HCT116 (cell line): Measurements from ENCODE around the gene SPACDR. TPM values are rescaled to one million over a fixed set of nuclear protein-coding genes. Genes with fewer than 3 reads are reported as not detected.

Experiments used
- ATAC-seq: fragments of 200-7000 bp; cut with Tn5 transposase; 2 replicates; pipeline ENCODE4 v1.9.1; 2020; ENCODE audit warnings: mild to moderate bottlenecking, moderate library complexity
- BruUV-seq: library from RNA; stranded (reverse); fragments of 400-500 nt; replicated peaks from 2 replicates; lab custom pipeline; 2021; lab: Mats Ljungman, UMichigan
- CTCF ChIA-PET: fragments of 300-600 bp; sonication (Branson Sonifier 250); formaldehyde crosslinking; loops from one replicate; lab custom pipeline; 2021; ENCODE audit warnings: antibody characterized with exemption; lab: Charles Lee
- POLR2A ChIA-PET: fragments of 300-600, 350-600 bp; sonication (Branson Sonifier 250); formaldehyde crosslinking; loops from one replicate; lab custom pipeline; 2021; ENCODE audit warnings: antibody characterized with exemption; lab: Charles Lee
- RAD21 ChIA-PET, 2 experiments: fragments of 300-600 bp; sonication (Branson Sonifier 250); formaldehyde crosslinking; loops; one replicate each; lab custom pipeline; 2023; ENCODE audit warnings: low total read pairs in 2 of 2; ENCODE audit not compliant: uncharacterized antibody in 2 of 2, unreplicated experiment in 2 of 2, low non-redundant PET in 1 of 2; lab: Charles Lee
- DNase-seq: peaks from one replicate; pipeline ENCODE4 v3.0.0-alpha.2; 2010; ENCODE audit warnings: low read depth, low spot score
- H2AFZ ChIP-seq: fragments of 200-600 bp; shearing (Covaris generic), sonication (generic); 2 replicates; pipeline ENCODE4 v1.6.1; 2017; ENCODE audit warnings: low read depth, mixed run types, mixed read lengths, antibody characterized with exemption, low read length; ENCODE audit not compliant: poor library complexity, severe bottlenecking
- H3K27ac ChIP-seq: 2 replicates; pipeline ENCODE4 v1.5.1; 2012; ENCODE audit warnings: low read depth, low read length
- H3K27me3 ChIP-seq: fragments of 200-600 bp; sonication (generic); 2 replicates; pipeline ENCODE4 v1.6.1; 2016; ENCODE audit warnings: mixed run types, low read length, mixed read lengths; ENCODE audit not compliant: insufficient read depth
- H3K36me3 ChIP-seq, 2 experiments: fragments of 200-500 bp in 1 of 2; fragments of 200-600 bp in 1 of 2; sonication (Bioruptor generic) in 1 of 2; sonication (generic) in 1 of 2; 2 replicates each; pipeline versions ENCODE4 v1.5.1 to v1.6.1; 2014 to 2016; ENCODE audit warnings: low read length in 2 of 2, inconsistent platforms in 1 of 2, mixed read lengths in 1 of 2, mixed run types in 1 of 2; ENCODE audit not compliant: insufficient read depth in 2 of 2, control insufficient read depth in 1 of 2
- H3K4me1 ChIP-seq, 2 experiments: fragments of 200-600 bp in 1 of 2; sonication (generic) in 1 of 2; 2 replicates each; pipeline versions ENCODE4 v1.5.1 to v1.6.1; 2012 to 2017; ENCODE audit warnings: low read length in 2 of 2, inconsistent platforms in 1 of 2, mild to moderate bottlenecking in 1 of 2, mixed read lengths in 1 of 2, mixed run types in 1 of 2, moderate library complexity in 1 of 2; ENCODE audit not compliant: insufficient read depth in 2 of 2, control insufficient read depth in 1 of 2
- H3K4me2 ChIP-seq: fragments of 200-600 bp; sonication (generic); 2 replicates; pipeline ENCODE4 v1.6.1; 2017; ENCODE audit warnings: mixed run types, low read length, mixed read lengths
- H3K4me3 ChIP-seq, 2 experiments: fragments of 200-600 bp in 1 of 2; sonication (generic) in 1 of 2; replicated peaks in 1 of 2; 2 replicates each; pipeline ENCODE4 v1.5.1; 2011 to 2016; ENCODE audit warnings: low read length in 2 of 2, control low read depth in 1 of 2, low read depth in 1 of 2, mild to moderate bottlenecking in 1 of 2, mixed read lengths in 1 of 2, mixed run types in 1 of 2
- H3K79me2 ChIP-seq: fragments of 200-600 bp; sonication (generic); 2 replicates; pipeline ENCODE4 v1.6.1; 2017; ENCODE audit warnings: mild to moderate bottlenecking, mixed run types, low read length, moderate library complexity, mixed read lengths; ENCODE audit not compliant: insufficient read depth
- H3K9ac ChIP-seq: fragments of 200-600 bp; sonication (generic); 2 replicates; pipeline ENCODE4 v1.6.1; 2016; ENCODE audit warnings: low read length, mixed read lengths
- H3K9me2 ChIP-seq: fragments of 200-600 bp; sonication (generic), shearing (Covaris generic); 2 replicates; pipeline ENCODE4 v1.6.1; 2017; ENCODE audit warnings: mixed run types, mild to moderate bottlenecking, moderate library complexity; ENCODE audit not compliant: insufficient read depth
- H3K9me3 ChIP-seq, 2 experiments: fragments of 200-500 bp in 1 of 2; fragments of 200-600 bp in 1 of 2; sonication (Bioruptor generic) in 1 of 2; sonication (generic) in 1 of 2; 2 replicates each; pipeline ENCODE4 v1.6.1; 2014 to 2017; ENCODE audit warnings: low read length in 2 of 2, mixed read lengths in 2 of 2, inconsistent platforms in 1 of 2, low read depth in 1 of 2, mild to moderate bottlenecking in 1 of 2, mixed run types in 1 of 2, moderate library complexity in 1 of 2; ENCODE audit not compliant: control insufficient read depth in 1 of 2, insufficient read depth in 1 of 2
- H4K20me1 ChIP-seq: fragments of 200-600 bp; sonication (generic), shearing (Covaris generic); 2 replicates; pipeline ENCODE4 v1.6.1; 2017; ENCODE audit warnings: mixed run types, mild to moderate bottlenecking, moderate library complexity; ENCODE audit not compliant: insufficient read depth
- CBX3 ChIP-seq: IDR thresholded peaks from 2 replicates; pipeline ENCODE4 v1.6.1; 2012; ENCODE audit warnings: low read depth
- CEBPB ChIP-seq: IDR thresholded peaks from 2 replicates; pipeline ENCODE4 v1.6.1; 2012; ENCODE audit warnings: low read depth
- ELF1 ChIP-seq: IDR thresholded peaks from 2 replicates; pipeline ENCODE4 v1.6.1; 2012; ENCODE audit warnings: low read depth, borderline replicate concordance
- EZH2 ChIP-seq: fragments of 200-600 bp; sonication (generic); IDR thresholded peaks from 2 replicates; pipeline ENCODE4 v1.6.1; 2017; ENCODE audit warnings: antibody characterized with exemption, mixed run types
- EZH2phosphoT487 ChIP-seq: fragments of 200-600 bp; IDR thresholded peaks from 2 replicates; pipeline ENCODE4 v1.6.1; 2018; ENCODE audit warnings: antibody characterized with exemption, borderline replicate concordance
- FOSL1 ChIP-seq: IDR thresholded peaks from 2 replicates; pipeline ENCODE4 v1.6.1; 2012; ENCODE audit warnings: low read depth
- RAD21 ChIP-seq: IDR thresholded peaks from 2 replicates; pipeline ENCODE4 v1.6.1; 2012; ENCODE audit warnings: low read depth, mild to moderate bottlenecking
- SIN3A ChIP-seq: IDR thresholded peaks from 2 replicates; pipeline ENCODE4 v1.6.1; 2012; ENCODE audit warnings: low read depth
- SP1 ChIP-seq: IDR thresholded peaks from 2 replicates; pipeline ENCODE4 v1.6.1; 2012; ENCODE audit warnings: low read depth
- TCF7L2 ChIP-seq: IDR thresholded peaks from 2 replicates; pipeline ENCODE4 v1.7.0; 2011; ENCODE audit warnings: borderline replicate concordance, inconsistent platforms; ENCODE audit not compliant: insufficient read depth, insufficient read length; ENCODE audit errors: extremely low read depth
- YY1 ChIP-seq: IDR thresholded peaks from 2 replicates; pipeline ENCODE4 v1.6.1; 2011; ENCODE audit warnings: low read length, low read depth, moderate library complexity, mild to moderate bottlenecking; ENCODE audit not compliant: insufficient replicate concordance; ENCODE audit errors: extremely low read depth
- ZBTB33 ChIP-seq: IDR thresholded peaks from 2 replicates; pipeline ENCODE4 v1.6.1; 2011; ENCODE audit warnings: mild to moderate bottlenecking, low read length, moderate library complexity; ENCODE audit not compliant: insufficient replicate concordance; ENCODE audit errors: extremely low read depth
- ZFX ChIP-seq: fragments of 450-650 bp; IDR thresholded peaks from 2 replicates; pipeline ENCODE4 v1.6.1; 2017
- intact Hi-C: fragments of 100-400 bp; cut with micrococcal nuclease; formaldehyde crosslinking; loops from 2 replicates; pipeline ENCODE4 v1.10.0; 2022
- total RNA-seq: library from RNA; stranded (reverse); gene quantifications from one replicate; pipeline ENCODE4 v1.2.1, GENCODE V29; 2021; ENCODE audit not compliant: unreplicated experiment
- TF ChIP-seq, protein P1 (sequence below): IDR thresholded peaks from 2 replicates; pipeline ENCODE4 v1.6.1; 2012

SPACDR gene
- total RNA-seq, 1 experiment from 2014 or later, result 1.7 TPM

- Histone ChIP-seq H3K4me2 (no peak overlapping the region), H3K9me2 (no peaks in the 10 kb centered on the region), H3K79me2 (no peaks in the 10 kb centered on the region), H2AFZ (no peak overlapping the region), H3K27me3 (no peaks in the 10 kb centered on the region), H3K4me3 (no peak overlapping the region), H4K20me1 (no peaks in the 10 kb centered on the region), H3K9ac (no peak overlapping the region), H3K4me1 (peaks cover 0 to under 1% of the 10 kb centered on the region in 2 experiments; a peak in 1 of 4 replicates), H3K36me3 (no peaks in the 10 kb centered on the region), H3K27ac (no peak overlapping the region), H3K9me3 (no peaks in the 10 kb centered on the region)
- BruUV-seq, result no TSS peak
- intact Hi-C loops, result no loop called here
- ChIA-PET RAD21 (interaction anchor here in 1 of 2 experiments (0.6 kb wide), 1 partner anchor 145 kb away, joined by 3 read pairs; no protein-coding TSS in a partner anchor), POLR2A (interaction anchor here (0.8 kb wide), 1 partner anchor 9 kb away, joined by 3 read pairs; no protein-coding TSS in a partner anchor), CTCF (interaction anchor here (1.0 kb wide), 1 partner anchor 14 kb away, joined by 5 read pairs; no protein-coding TSS in a partner anchor)
- DNase-seq, result no peak
- ATAC-seq, result no peak
- TF ChIP-seq EZH2 (no peak), CBX3 (no peak), ELF1 (no peak), ZBTB33 (no peak), SP1 (no peak), RAD21 (no peak), ZFX (no peak), CEBPB (no peak), TCF7L2 (no peak), YY1 (no peak), FOSL1 (no peak), EZH2phosphoT487 (no peak), SIN3A (no peak)
- TF ChIP-seq, protein P1, sequence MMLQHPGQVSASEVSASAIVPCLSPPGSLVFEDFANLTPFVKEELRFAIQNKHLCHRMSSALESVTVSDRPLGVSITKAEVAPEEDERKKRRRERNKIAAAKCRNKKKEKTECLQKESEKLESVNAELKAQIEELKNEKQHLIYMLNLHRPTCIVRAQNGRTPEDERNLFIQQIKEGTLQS, result no peak
Observed at GRCh38 chr7:100496509-100496908, 32.4 kb upstream of the SPACDR start.
